DOHH2 (cell line): ENCODE results near the gene GMPPA.

Experiments
- H3F3A ChIP-seq: fragments of 200-600 bp; sonication (generic), shearing (Covaris generic); 2 replicates; pipeline ENCODE4 v1.6.0; 2016; ENCODE audit warnings: antibody characterized with exemption, mild to moderate bottlenecking; ENCODE audit not compliant: control insufficient read depth, insufficient read depth
- H3K27ac ChIP-seq: fragments of 200-600 bp; sonication (generic); 2 replicates; pipeline ENCODE4 v1.5.1; 2014; ENCODE audit warnings: low read depth, mild to moderate bottlenecking, low read length, moderate library complexity
- H3K27me3 ChIP-seq: fragments of 200-600 bp; sonication (generic); 2 replicates; pipeline ENCODE4 v1.6.1; 2014; ENCODE audit warnings: mild to moderate bottlenecking, low read length, mixed read lengths; ENCODE audit not compliant: control insufficient read depth
- H3K36me3 ChIP-seq: fragments of 200-600 bp; sonication (generic); 2 replicates; pipeline ENCODE4 v1.6.1; 2014; ENCODE audit warnings: mild to moderate bottlenecking, low read length, moderate library complexity, mixed read lengths; ENCODE audit not compliant: control insufficient read depth
- H3K4me1 ChIP-seq: fragments of 200-600 bp; sonication (generic); 2 replicates; pipeline ENCODE4 v1.6.1; 2014; ENCODE audit warnings: mild to moderate bottlenecking, low read length, mixed read lengths; ENCODE audit not compliant: control insufficient read depth
- H3K4me2 ChIP-seq: fragments of 200-600 bp; sonication (generic); 2 replicates; pipeline ENCODE4 v1.6.0; 2014; ENCODE audit warnings: mild to moderate bottlenecking, low read length, moderate library complexity
- H3K4me3 ChIP-seq: fragments of 200-600 bp; sonication (generic); 2 replicates; pipeline ENCODE4 v1.5.1; 2014; ENCODE audit warnings: mild to moderate bottlenecking, low read length, mixed read lengths
- H3K79me2 ChIP-seq: fragments of 200-600 bp; sonication (generic); 2 replicates; pipeline ENCODE4 v1.6.1; 2014; ENCODE audit warnings: mild to moderate bottlenecking, low read length, mixed read lengths; ENCODE audit not compliant: control insufficient read depth
- H3K9me2 ChIP-seq: fragments of 200-600 bp; sonication (generic); replicated peaks from 2 replicates; pipeline ENCODE4 v1.6.1; 2014; ENCODE audit warnings: mild to moderate bottlenecking, low read length, mixed read lengths; ENCODE audit not compliant: control insufficient read depth
- H3K9me3 ChIP-seq: fragments of 200-600 bp; sonication (generic); 2 replicates; pipeline ENCODE4 v1.6.1; 2014; ENCODE audit warnings: antibody characterized with exemption, low read length, mixed read lengths; ENCODE audit not compliant: control insufficient read depth, insufficient read depth
- H4K20me1 ChIP-seq: fragments of 200-600 bp; sonication (generic); 2 replicates; pipeline ENCODE4 v1.6.0; 2014; ENCODE audit warnings: low read depth, mild to moderate bottlenecking, antibody characterized with exemption, low read length, moderate library complexity; ENCODE audit not compliant: control insufficient read depth, insufficient read depth
- EZH2phosphoT487 ChIP-seq: fragments of 200-600 bp; sonication (generic); IDR thresholded peaks from 2 replicates; pipeline ENCODE4 v1.6.1; 2017; ENCODE audit warnings: borderline replicate concordance, mild to moderate bottlenecking, antibody characterized with exemption, low read length, moderate library complexity, mixed read lengths
- TF ChIP-seq, protein P1 (sequence below): fragments of 200-600 bp; sonication (generic); IDR thresholded peaks from one replicate; pipeline ENCODE4 v1.5.1; 2014; ENCODE audit warnings: antibody characterized with exemption, mild to moderate bottlenecking, low read depth, low read length; ENCODE audit not compliant: poor library complexity, severe bottlenecking

The GMPPA gene

GRCh38 chr2:219520079-219520478 lies 21.4 kb downstream of the GMPPA start:
- TF ChIP-seq, protein P1, sequence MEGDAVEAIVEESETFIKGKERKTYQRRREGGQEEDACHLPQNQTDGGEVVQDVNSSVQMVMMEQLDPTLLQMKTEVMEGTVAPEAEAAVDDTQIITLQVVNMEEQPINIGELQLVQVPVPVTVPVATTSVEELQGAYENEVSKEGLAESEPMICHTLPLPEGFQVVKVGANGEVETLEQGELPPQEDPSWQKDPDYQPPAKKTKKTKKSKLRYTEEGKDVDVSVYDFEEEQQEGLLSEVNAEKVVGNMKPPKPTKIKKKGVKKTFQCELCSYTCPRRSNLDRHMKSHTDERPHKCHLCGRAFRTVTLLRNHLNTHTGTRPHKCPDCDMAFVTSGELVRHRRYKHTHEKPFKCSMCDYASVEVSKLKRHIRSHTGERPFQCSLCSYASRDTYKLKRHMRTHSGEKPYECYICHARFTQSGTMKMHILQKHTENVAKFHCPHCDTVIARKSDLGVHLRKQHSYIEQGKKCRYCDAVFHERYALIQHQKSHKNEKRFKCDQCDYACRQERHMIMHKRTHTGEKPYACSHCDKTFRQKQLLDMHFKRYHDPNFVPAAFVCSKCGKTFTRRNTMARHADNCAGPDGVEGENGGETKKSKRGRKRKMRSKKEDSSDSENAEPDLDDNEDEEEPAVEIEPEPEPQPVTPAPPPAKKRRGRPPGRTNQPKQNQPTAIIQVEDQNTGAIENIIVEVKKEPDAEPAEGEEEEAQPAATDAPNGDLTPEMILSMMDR: no peak
- no peaks in the 10 kb centered on the region for H3K36me3 ChIP-seq
- H3K79me2 ChIP-seq: no peaks in the 10 kb centered on the region
- H3K27me3 ChIP-seq: peaks cover 73% of the 10 kb centered on the region
- no peaks in the 10 kb centered on the region for H3K4me1 ChIP-seq
- H3K4me3 ChIP-seq: no peak overlapping the region
- H3F3A ChIP-seq: no peaks in the 10 kb centered on the region
- H3K4me2 ChIP-seq: no peak overlapping the region
- no peaks in the 10 kb centered on the region for H3K9me3 ChIP-seq
- H3K27ac ChIP-seq: no peak overlapping the region
- no peaks in the 10 kb centered on the region for H4K20me1 ChIP-seq
- H3K9me2 ChIP-seq: no peaks in the 10 kb centered on the region

DNA sequence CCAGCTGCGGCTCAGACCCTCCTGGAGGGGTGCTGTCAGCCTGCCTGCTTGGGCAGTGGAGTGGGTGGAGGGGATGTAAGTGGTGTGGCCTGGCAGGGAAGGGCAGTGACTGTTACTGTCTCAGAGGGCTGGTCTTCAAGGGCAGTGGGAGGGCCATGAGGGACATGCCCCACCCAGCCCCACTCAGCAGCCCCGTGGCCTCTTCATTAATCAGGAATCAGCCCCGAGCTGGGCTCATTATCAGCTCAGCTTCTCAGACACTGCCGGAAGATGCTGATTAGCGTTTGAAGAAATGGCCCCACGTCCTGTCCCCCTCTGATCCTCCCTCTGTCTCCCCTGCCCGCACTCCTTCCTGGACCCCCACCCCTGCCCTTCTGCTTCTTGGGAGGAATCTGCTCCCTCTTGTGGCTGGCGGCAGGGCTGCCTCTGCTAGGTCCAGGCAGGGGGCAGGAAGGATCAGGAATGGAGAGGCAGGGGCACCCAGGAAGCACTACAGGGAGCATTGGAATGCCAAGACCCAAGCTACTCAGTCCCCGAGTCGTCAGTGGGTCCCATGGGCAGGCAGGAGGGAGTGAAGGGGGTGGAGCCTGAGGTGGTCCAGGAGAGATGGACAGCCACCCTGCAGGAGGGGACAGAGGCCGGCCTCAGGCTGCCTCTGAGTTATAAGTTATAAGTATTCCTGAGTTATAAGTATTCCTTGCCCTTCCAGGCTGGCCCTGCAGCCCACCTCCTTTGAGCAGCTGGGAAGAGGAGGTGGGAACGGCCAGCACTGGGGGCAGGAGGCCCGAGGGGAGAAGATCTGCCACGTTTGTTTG lies 22.6 kb downstream of the GMPPA start:
- no peak overlapping the region for H3K4me3 ChIP-seq
- H3K4me1 ChIP-seq: no peaks in the 10 kb centered on the region

GRCh38 chr2:219522111-219523030 lies 23.7 kb downstream of the GMPPA start:
- H3K9me3 ChIP-seq: no peaks in the 10 kb centered on the region
- H3K79me2 ChIP-seq: no peaks in the 10 kb centered on the region
- H3K4me2 ChIP-seq: no peak overlapping the region
- no peaks in the 10 kb centered on the region for H3K9me2 ChIP-seq
- H3K36me3 ChIP-seq: no peaks in the 10 kb centered on the region
- peaks cover 73% of the 10 kb centered on the region for H3K27me3 ChIP-seq
- no peaks in the 10 kb centered on the region for H3K4me1 ChIP-seq
- H3F3A ChIP-seq: no peaks in the 10 kb centered on the region
- TF ChIP-seq EZH2phosphoT487: no peak
- TF ChIP-seq, protein P1: no peak
- H3K27ac ChIP-seq: no peak overlapping the region
- H3K4me3 ChIP-seq: no peak overlapping the region
- no peaks in the 10 kb centered on the region for H4K20me1 ChIP-seq

More for the DNA sequence above, 22.6 kb downstream of the GMPPA start:
- TF ChIP-seq, protein P1: peak; percentile 63
- no peak for TF ChIP-seq EZH2phosphoT487
- H3K9me2 ChIP-seq: no peaks in the 10 kb centered on the region
- no peak overlapping the region for H3K27ac ChIP-seq
- no peaks in the 10 kb centered on the region for H3K79me2 ChIP-seq
- H4K20me1 ChIP-seq: no peaks in the 10 kb centered on the region
- no peaks in the 10 kb centered on the region for H3K9me3 ChIP-seq
- H3K27me3 ChIP-seq: peaks cover 73% of the 10 kb centered on the region
- no peaks in the 10 kb centered on the region for H3K36me3 ChIP-seq
- no peaks in the 10 kb centered on the region for H3F3A ChIP-seq
- H3K4me2 ChIP-seq: no peak overlapping the region
